KOPT-K1 (cell line): ENCODE measurements around the gene CISH.

ENCODE experiments used
- H3K27ac ChIP-seq: fragments of 200-600 bp; sonication (generic); 2 replicates; pipeline ENCODE4 v1.5.1; 2016; ENCODE audit warnings: antibody characterized with exemption, mild to moderate bottlenecking, low read depth, low read length; ENCODE audit not compliant: poor library complexity, severe bottlenecking
- H3K36me3 ChIP-seq: fragments of 200-600 bp; sonication (generic); 2 replicates; pipeline ENCODE4 v1.5.1; 2017; ENCODE audit warnings: antibody characterized with exemption, mild to moderate bottlenecking, low read length, moderate library complexity; ENCODE audit not compliant: insufficient read depth
- H3K9me3 ChIP-seq: fragments of 200-600 bp; sonication (generic); 2 replicates; pipeline ENCODE4 v1.5.1; 2017; ENCODE audit warnings: antibody characterized with exemption, low read length, mild to moderate bottlenecking; ENCODE audit not compliant: insufficient read depth, poor library complexity, severe bottlenecking

CISH gene

DNA sequence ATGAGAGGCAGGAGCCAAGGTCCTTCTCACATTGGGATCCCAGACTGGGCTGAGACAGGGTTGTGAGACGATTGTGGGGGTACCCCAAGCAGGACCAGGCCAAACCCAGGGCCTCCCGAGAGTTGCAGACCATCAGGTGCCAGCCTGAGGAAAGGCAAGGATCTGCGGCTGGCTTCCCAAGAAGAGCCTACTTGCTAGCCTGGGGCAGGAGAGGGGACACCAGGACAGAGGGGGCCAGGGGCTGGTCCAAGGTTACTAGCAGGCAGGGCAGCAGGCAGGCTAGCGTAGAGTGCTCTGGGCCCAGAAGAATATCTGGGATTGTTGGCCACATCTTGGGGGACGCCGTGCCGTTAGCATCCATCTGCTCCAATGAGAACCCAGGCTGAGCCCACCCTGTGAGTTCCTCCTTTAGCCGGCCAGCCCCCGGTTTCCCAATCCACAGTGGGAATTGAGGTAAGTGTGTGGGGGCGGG lies 546 bp downstream of the CISH start:
- Histone ChIP-seq H3K27ac (peak overlapping the region; percentile 98), H3K36me3 (peaks cover 55% of the 10 kb centered on the region)

DNA sequence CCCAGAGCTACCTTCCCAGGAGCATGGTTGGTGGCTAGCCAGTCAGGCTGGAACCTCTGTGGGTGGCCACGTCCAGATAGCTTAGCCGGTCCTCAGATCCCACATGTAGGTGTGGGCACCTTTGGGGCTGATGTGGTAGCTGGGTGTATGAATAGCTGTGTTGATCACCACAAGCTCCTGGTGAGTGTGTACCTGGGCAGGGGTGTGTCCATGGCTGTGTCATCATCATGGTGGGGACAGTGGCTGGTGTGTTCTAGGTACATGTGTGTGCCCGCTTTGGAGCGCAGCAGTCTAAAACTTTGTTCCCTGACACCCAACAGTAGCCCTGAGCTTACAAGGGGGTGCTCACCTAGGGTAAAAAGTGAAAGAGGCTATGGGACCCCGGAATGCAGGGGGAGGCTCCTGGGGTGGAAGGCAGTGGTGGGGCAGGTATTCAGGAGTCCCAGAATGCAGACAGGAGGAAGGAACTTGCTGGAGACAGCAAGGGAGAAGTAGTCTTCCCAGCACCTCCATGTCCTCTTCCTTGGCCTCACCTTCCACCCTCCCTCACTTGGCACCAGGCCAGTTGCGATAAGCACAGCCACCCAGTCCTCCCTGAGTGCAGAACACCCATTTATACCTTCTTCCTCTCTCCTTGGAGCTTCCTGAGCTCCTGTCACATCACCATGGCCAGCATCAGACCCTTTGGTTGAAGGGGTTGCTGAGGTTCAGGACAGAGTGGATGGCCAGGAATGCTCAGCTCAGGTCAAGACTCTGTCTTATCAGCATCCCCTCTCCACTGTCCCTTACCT lies 1.2 kb downstream of the CISH start:
- peak overlapping the region; percentile 98 for H3K27ac ChIP-seq
- H3K9me3 ChIP-seq = peaks cover 13% of the 10 kb centered on the region
- H3K36me3 ChIP-seq = peaks cover 61% of the 10 kb centered on the region

More for the DNA sequence above, 546 bp downstream of the CISH start:
- peaks cover 13% of the 10 kb centered on the region for H3K9me3 ChIP-seq

DNA sequence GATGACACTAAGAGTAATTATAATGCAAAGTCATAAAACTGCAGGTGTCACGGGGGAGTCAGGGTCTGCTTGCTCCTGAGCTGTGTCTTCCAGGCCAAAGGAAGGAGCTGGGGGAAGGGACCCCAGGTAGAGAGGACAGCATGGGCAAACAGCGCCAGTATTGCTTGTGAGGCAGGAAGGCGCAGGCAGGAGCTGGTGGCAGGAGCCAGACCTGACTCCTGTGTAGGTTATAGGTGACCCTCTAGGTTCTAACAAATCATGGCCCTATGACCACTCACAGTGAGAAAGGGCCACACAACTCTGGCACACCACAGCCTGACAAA lies 1.9 kb downstream of the CISH start:
- peak overlapping the region; percentile 98 for H3K27ac ChIP-seq
- H3K9me3 ChIP-seq = peaks cover 13% of the 10 kb centered on the region
- peaks cover 68% of the 10 kb centered on the region for H3K36me3 ChIP-seq

DNA sequence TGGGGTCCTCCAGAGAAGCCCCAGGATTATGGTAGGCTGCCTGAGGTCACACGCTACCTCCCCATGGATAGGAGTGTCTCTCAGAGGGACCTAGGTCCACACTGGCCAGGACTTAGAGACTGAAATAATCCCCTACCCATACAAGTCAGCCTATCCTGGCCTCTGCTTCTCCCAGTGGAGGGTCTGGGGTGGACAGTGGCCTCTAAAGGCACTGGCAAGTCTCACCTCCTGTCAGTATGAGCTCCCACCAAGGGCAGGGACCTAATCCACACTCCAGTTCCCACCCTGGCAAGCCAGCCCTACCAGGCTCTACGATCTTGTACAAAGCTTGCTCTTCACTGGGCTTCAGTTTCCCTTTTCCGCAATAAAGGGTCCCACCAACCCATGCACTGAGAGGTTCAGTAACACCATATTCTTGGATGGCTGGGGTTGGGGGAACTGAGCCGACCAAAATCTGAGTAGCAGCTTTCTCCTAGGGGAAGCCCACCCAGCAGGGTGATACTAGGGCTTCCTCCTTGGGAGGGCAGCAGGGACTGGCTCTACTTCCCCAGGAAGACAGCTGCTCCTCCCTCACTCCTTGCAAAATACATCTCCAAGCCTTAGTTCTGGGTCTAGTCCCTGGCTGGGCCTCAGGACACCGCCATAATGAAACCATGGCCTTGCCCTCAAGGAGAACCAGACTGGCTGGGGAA lies 2.4 kb downstream of the CISH start:
- H3K9me3 ChIP-seq = peaks cover 13% of the 10 kb centered on the region
- H3K36me3 ChIP-seq = peaks cover 73% of the 10 kb centered on the region
- peak overlapping the region; percentile 98 for H3K27ac ChIP-seq

DNA sequence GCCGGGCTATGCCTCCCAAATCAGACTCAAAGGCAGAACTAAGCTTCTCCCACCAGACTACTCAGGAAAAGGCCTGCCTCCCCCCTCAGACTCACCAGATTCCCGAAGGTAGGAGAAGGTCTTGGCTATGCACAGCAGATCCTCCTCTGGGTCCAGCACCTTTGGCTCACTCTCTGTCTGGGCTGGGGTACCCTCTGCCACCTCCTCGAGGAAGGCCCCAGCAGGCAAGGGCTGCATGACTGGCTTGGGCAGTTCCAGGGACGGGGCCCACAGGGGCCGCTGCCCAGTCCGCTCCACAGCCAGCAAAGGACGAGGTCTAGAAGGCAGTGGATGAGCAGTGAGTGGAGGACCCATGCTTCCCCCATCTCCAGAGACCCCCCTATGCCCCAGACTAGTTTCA lies 3.3 kb downstream of the CISH start:
- H3K36me3 ChIP-seq = peaks cover 82% of the 10 kb centered on the region
- H3K9me3 ChIP-seq = peaks cover 13% of the 10 kb centered on the region
- H3K27ac ChIP-seq = peak overlapping the region; percentile 98

DNA sequence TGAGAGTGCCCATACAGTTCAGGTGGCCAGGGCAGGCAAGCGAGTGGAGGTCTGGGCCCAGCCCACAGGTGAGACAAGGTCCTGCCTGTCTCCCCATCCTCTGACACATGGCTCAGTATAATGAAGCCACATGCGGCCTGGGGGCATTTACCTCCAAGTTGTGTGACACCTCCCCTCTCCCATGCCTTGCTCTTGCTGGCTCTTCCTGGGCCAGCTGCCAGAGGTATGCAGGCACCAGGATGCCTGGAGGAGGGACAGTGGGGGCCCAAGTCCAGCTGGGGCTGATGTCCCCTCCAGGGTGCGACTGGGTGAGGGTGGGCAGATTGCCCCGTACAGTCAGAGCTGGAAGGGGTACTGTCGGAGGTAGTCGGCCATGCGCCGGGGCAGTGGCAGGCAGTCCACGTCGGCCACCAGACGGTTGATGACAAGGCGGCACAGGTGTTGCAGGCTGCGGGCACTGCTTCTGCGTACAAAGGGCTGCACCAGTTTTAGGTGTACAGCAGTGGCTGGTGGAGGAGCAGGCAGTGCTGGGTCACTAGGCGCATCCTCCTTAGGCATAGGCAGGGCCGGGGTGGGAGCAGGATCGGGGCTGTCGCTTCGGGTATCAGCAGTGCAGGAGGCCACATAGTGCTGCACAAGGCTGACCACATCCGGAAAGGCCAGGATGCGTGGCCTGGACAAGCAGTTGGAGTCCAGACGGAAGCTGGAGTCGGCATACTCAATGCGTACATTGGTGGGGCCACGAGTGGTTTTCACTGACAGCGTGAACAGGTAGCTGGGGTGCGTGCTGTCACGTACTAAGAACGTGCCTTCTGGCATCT lies 4.1 kb downstream of the CISH start:
- Histone ChIP-seq H3K27ac (peak overlapping the region; percentile 98), H3K9me3 (peaks cover 13% of the 10 kb centered on the region), H3K36me3 (peaks cover 87% of the 10 kb centered on the region)

DNA sequence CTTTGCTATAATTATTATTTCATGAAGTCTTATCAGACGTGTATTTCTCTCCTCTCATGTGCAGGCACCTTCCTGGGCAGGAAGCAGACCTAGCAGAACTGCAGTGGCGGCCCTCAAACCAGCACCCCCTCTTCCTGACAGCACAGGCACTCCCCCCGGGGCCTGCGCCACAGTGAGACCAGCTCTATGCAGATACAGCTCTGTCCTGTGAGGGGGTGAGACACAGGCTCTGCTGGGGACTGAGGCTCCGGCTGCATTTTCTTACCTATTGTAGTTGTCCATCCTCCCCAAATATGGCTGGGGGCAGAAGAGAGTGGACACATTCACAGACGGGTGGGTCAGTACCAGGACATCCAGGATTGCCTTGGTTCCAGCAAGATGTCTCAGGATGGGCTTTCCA lies 5.0 kb downstream of the CISH start:
- Histone ChIP-seq H3K36me3 (peaks cover 87% of the 10 kb centered on the region), H3K27ac (peak overlapping the region; percentile 98), H3K9me3 (peaks cover 13% of the 10 kb centered on the region)

DNA sequence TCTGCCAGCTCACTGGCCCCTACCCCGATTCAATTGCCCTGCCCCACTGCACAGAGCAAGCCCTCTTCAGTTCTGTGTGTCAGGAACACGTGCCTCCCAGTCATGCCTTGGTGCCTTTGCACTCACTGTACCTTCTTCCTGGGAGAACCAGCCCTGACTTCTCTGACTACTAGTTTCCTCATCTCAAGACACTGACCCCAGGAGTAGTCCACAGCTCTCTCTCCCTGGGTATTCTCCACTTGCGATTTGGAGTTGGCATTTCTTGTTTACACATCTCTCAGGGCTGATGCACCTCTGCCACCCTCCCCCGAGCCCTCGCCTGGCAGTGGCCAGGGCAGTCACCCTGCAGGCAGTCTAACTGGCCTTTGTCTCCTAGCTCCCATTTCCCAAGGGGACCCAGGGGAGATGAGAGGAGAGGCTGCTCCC lies 5.7 kb downstream of the CISH start:
- Histone ChIP-seq H3K9me3 (peaks cover 10% of the 10 kb centered on the region), H3K36me3 (peaks cover 81% of the 10 kb centered on the region), H3K27ac (peak overlapping the region; percentile 98)

DNA sequence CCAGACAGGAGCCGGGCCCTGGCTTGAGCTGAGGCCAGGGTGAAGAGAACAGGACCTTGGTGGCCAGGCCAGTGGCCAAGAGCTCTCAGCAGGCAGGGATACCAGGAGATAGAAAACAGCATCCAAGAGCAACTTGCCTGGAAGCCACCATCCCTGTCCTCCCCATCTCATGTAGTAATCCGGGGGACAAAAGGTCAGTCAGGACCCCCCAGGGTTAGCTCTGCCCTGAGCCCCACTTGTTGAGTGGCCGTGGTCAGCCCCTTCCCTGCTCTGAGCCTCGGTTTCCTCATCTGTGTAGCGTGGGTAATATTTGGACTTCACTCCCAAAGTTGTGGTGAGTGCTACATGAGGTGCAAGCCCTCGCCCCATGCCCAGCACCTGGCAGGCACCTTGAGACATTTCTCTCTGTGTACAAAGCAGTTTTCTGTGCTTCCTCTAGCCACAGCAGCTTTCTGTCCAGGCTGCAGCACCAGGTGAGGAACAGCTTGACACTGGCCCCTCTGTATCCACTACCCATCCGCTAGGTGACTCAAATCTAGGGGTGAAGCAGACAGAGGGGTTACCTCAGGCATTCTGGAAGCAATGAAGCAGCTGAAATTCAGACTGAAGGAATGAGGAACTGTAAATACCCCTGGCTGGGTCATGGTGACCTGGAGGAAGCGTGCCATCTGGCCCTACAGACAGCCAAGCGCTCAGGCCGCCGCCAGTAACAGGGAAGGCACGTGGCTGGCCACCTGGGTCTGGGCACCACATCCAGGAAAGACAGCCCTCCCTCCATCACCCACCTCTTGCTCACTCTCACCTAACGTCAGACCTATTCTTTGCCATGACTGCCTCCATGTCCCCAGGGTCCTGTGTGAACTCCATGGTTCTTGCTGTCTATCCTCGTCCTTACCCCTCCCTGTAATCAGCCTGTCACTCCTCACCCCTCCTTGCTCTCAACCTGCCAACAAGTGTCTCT lies 6.7 kb downstream of the CISH start:
- peaks cover 71% of the 10 kb centered on the region for H3K36me3 ChIP-seq

DNA sequence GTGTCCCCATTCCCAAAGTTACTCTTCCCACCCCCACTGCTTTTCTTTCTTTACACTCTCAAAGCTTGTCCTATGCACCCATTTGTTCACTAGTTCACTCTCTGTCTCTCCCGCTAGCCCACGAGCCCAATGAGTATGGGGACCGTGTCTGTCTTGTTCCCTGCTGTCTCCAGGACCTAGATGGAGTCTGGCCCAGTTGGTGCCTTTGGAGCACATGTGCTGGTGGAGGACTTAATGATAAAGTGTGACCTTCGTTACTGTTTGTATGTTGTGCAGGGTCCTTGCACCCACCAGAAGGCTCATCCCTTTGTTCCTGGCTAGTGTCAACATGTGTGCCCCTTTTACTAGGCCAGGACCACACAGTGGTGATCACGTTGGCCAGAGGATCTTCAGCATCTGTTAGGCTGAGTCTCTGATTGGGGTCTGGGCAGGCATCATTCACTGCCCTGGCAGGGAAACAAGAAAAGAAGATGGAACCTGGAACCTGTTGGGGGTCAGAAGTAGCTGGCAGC lies 7.4 kb downstream of the CISH start:
- peak overlapping the region; percentile 98 for H3K27ac ChIP-seq
- no peaks in the 10 kb centered on the region for H3K9me3 ChIP-seq
- H3K36me3 ChIP-seq = peaks cover 64% of the 10 kb centered on the region

More for the DNA sequence above, 6.7 kb downstream of the CISH start:
- Histone ChIP-seq H3K27ac (peak overlapping the region; percentile 98), H3K9me3 (no peaks in the 10 kb centered on the region)

DNA sequence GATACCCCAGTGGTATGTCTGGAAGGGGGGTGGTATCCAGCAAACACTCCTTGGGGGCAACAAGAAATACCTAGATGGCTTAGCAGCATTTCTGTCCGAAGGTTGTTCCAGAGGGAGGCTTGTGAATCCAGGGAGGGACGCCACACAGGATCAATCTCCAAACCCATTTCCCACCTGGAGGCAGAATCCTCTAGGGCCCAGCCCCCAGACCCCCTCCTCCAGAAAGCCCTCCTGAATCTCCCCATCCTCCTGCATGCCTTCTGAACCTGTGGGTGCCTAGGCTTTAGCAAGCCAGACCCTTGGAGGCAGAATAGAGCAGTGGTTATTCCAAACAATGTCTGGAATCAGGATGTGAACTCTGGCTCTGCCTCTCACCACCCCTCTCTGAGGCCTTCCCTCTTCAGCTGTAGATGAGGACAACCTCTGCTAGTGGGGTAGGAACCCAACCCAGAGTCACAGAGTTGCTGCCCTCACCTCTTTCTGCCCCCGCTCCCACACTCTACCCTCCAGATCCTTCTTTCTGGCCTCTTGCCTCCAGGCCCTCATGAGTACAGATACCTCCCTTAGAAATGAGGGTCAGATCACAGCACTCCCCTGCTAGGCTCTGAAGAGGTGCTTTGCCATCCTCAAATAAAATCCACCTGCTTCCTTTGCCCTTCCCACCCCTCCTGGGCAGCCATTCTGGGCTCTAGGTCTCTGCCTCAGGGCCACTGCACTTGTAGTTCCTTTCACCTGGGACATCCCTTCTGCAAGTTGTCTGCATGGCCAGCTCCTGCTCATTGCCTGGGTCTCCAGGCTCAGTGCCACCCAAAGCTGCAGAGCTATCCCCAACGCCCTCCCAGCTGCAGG lies 8.1 kb downstream of the CISH start:
- Histone ChIP-seq H3K27ac (peak overlapping the region; percentile 98), H3K36me3 (peaks cover 57% of the 10 kb centered on the region), H3K9me3 (no peaks in the 10 kb centered on the region)

DNA sequence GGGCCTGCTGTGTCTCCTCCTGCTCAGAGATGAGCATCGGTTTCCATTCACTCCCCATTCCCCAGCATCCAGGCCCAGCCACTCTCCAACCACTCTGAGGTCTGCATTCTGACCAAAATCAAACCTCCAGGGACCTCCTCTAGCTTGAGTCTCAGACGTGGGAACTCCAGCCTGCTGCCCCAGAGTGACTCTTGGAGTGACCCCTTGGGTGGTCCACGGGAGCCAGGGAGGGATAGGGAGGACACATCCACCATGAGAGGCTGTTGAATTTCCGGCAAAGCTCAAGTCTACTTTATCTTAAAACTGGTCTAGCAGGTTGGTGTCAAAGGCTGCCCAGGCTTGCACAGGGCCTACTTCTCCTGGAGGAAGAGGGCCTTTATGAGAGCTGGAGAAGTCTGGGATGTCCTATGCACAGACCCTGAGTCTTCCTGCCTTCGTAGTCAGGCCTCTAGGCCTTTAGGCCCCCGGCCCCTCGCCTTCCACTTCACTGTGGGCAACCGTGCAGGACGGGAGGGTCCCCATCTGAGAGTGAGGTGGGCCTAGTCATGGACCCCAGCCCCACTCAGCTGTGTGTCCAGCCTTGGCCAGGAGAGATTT lies 8.9 kb downstream of the CISH start:
- H3K36me3 ChIP-seq = peaks cover 49% of the 10 kb centered on the region
- no peaks in the 10 kb centered on the region for H3K9me3 ChIP-seq
- peak overlapping the region; percentile 98 for H3K27ac ChIP-seq
